Measurements from ENCODE around the gene LRRC74A. TPM values are rescaled to one million over a fixed set of nuclear protein-coding genes. Genes with fewer than 3 reads are reported as not detected.

LRRC74A gene
- total RNA-seq, 1 donor from 2014 or later, result not detected

- DNase-seq, result peak; percentile 60
Observed at GRCh38 chr14:76810953-76811400, 15.2 kb upstream of the LRRC74A start.

GRCh38 chr14:76811561-76811960, 14.6 kb upstream of the LRRC74A start:
- peak; percentile 44 for DNase-seq

DNA sequence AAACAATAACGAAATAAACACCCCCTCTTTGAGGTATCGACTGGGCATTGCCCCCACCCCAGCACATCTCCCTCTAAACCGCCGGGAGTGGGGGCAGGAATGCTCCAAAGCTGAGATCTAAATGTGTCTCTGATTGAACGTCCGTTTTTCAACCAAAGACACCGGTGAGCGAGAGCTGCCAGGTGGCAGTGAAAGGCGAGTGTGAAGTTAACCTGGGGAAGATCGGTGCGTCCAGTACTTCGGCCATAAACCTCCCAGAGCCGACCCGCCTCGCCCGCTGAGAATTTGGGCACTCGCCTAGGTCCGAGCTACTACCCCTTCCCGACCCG, 14.2 kb upstream of the LRRC74A start:
- peak; percentile 26 for DNase-seq

DNA sequence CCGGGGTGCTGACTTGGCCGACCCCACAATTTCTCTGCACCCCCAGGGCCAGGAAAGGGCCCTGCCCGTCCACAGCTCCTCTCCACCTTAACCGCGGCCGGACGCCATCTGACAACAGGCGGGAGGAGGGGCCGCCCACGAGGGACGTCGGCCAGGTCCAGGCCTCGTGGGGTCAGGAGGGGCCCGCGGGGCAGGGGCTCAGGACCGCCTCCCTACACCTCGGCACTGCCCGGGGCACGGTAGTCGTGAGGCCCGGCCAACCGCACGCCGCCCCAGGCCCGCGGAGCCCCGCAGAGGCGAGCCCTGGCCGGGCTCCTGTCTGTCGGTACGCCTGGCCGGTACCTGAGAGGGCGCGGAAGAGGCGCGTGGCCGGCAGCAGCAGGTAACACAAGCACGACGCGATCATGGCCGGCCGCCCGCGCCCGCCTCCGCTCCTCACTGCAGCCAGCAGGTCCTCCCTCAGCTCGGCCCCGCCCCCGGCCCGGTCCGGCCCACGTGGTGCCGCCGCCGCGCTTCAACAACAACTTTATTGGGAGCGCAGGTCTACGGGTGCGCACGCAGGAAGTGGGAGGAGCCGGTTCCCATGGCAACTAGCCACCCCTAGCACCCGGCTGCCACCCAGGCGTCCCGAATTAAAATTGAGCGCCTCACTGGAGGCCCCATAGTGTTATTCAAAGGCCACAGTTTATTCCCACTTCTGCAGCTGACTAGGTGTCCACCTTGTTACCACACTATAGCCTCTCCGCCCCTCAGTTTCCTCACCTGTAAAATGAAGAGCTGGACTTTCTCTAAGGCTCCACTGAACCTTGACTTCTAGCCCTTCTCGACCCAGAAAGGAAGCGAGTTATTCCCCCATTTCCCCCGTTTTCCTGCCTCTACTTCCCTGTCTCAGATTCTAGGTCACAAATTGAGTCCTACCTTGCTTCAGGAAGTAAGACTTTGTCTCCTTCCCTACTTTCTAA, 13.5 kb upstream of the LRRC74A start, which contains the start of gene ANGEL1:
ANGEL1 (minus strand) TSS at position 461 of the 962 bp plus-strand sequence; CDS start at position 406, 55 bp downstream.
- peak; percentile 96 for DNase-seq

DNA sequence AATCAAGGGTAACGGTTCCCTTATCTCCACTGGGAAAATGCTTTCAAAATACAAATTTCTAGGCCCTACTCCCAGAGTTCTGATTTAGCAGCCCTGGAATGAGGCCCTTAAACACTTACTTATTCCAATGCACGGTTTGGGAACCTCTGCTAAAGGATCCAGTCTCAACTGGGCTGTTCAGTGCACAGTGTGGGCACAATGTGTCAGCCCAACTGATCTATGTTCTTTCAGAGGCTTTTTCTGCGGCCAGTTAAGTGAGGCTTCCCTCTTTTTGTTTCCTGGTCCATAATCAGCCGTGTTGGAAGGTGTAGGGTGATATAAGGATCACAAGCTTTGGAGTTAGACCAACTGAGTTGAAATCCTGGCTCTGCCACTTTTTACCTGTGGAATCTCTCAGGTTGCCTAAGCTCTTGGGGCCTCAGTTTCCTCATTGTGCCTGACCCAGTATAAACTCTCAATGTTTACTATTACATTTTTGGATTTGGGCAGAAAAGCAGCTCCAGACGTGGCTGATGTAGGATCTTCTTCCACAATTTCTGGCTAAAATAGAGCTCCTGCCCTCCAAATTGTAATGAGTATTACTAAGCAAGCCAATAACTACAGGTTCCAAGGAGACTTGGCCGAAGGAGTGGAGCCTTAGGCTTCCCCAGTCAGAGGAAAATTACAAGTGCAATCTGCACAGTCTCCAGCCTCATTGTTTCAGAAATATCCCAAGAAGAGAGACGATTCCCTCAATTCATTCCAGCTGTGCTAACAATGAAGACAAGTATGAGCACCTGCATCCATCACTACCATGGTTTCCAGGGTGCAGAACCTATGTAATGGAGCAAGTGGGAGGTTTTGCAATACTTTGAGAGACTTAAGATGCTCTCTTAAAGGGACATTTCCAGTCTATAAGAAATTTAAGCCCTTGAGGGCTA, 11.2 kb upstream of the LRRC74A start:
- no peak for DNase-seq

DNA sequence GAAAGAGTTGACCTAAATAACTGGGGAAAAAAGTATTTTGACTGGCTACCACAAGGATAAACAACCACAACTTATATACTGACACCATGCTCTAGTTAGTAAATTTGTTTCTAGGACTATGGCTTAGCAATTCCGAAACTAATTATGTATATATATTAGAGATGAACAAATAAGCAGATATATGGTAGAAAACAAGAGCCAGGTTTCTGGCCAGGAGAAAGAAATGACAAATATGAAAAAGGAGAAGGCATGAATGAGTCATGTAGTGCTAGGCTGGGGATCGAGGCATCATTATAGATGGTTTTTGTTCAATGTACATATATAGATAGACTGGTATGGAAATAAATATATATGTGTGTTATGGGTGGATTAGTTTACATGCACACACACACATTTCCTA, 5.5 kb upstream of the LRRC74A start:
- DNase-seq, result no peak

DNA sequence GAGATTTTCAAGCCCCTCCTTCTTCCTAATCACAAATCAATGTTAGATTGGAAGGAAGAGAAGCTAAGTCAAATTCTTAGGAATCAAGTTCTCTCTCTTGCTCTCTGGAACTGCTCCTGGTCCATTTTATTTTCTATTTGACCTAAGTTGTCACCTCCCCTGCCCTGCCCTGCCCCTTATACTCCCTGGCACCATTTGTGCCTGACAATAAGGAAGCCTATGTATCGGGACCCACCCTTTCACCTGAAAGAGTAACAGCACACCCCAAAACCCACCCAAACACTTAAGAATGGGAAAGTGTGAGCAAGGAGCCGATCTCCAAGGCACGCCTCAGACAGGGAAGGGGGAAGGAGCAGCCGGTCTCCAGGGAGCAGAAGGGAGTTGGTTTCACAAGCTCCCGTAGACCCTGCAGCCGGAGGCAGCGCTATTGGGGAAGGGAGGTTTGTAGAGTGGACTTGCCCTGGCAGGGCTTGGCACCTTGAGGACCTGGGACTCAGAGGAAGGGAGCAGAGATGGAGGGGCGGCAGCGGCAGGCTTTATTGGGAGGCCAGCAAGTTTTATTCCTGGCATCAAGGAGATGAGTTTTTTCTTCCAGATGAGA, 1.6 kb downstream of the LRRC74A start:
- no peak for DNase-seq

GRCh38 chr14:76828339-76829012, 2.3 kb downstream of the LRRC74A start:
- DNase-seq, result no peak

DNA sequence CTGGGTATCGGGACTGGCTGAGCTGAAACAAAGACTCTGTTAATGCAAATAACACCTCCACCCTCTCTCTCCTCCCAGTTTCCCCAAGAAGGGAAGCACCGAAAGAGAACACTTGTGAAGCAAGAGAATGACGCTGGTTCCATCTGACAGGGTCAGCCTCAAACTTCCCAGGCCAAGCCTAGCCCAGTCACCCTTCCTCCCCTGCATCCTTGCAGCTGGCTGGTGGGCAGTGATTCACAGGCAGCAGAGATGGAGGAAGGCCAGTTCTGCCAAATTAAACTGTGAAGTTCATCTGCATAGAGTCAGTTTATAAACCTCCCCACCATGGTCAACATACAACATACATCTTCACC, 2.8 kb downstream of the LRRC74A start:
- DNase-seq, result peak; percentile 30

GRCh38 chr14:76829650-76830421, 3.6 kb downstream of the LRRC74A start:
- DNase-seq, result peak; percentile 13

DNA sequence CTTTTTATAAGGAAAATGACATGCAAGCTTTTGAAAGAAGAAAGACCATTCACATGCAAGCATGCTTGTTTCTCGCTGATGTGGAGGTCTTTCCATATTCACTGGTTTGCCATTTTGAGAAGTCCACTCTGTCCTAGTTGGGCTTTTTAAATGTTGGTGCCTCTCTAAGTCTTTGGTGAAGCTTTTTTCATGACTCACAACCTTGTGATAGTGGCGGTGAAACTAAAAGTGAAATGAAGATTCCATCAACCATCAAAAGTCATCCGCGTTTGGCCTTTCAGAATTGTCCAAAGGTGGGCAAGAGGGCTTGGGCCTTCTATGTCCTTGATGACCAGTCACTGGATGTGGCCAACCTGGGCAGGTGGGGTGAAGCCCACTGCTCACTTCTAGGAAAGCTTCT, 4.3 kb downstream of the LRRC74A start:
- DNase-seq, result no peak

DNA sequence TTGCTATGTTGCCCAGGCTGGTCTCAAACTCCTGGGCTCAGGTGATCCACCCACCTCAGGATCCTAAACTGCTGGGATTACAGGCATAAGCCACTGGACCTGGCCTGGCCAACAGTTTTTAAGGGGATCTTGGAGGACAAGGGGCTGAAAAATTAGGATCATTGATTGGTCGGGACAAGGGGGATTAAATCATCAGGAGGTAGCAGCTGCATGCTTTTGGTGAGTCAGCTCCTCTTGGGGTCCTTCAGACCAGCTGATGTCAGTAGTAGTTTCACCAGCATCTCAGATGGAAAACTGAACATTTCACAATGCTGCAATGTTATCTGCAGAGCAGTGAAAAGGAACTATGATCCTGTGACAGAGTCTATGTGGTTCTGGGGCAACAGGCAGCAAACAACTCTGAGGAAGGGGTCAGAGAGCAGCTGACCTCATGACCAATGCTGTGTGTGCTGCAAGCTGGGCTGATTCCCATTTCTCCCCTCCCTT, 6.3 kb downstream of the LRRC74A start:
- DNase-seq, result no peak

GRCh38 chr14:76833011-76833410, 6.8 kb downstream of the LRRC74A start:
- DNase-seq, result no peak

DNA sequence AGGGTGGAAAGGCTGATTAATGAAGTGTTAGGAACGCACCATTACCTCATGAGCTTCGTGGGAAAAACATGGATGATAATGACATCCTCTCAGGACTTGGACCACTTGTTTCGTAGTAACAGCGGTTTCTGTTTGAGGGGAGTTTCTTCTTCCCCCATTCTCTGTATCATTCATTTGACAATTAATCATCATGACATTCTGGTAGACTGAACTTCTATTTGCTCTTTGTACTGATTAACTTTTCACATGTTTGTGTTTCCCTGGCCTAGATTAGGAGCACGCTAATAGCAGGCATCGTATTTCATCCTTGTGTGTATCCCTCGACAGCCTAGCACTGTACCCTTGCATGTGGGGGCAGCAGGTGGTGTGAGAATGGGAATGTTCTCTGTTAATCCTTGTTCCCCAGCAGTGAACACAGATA, 8.0 kb downstream of the LRRC74A start:
- no peak for DNase-seq

DNA sequence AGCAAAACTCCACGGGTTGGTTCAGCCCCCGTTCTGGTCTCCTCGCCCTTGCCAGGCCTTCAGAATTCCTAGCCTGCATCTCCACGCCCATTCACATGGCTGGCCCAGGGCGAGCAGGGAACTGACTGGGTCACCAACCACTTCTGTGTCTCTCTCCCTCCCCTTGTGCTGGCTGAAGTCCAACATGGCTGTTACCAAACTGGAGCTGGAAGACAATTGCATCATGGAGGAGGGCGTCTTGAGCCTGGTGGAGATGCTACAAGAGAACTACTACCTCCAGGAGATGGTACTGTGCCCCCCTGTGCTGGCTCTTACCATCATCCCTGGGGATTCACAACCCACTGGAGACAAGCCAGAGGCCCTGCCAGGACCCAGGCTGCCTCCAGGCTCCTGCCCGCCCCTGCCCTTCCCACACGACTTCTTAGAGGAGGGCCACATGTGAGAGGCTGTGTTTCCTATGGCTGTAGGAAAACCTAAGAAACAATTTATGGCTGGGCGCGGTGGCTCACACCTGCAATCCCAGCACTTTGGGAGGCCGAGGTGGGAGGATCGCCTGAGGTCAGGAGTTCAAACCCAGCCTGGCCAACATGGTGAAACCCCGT, 9.9 kb downstream of the LRRC74A start:
- DNase-seq, result no peak

DNA sequence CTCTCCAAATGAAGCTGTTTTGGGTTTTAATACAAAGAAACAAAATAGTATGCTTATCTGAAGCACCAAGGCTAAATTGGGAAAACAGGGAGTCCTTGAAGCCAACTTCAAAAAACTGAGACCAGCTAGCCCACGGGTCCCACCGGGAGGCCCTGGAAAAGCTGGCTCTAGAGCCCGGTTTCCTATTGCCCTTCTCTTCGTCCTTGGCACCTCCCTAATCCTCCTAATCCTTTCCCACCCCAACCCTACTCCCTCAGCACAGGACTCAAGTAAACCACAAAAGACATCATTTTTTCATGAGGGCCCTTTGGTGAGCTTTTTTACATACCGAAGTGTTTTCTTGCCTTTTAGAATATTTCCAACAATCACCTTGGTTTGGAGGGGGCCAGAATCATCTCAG, 11.3 kb downstream of the LRRC74A start:
- no peak for DNase-seq

DNA sequence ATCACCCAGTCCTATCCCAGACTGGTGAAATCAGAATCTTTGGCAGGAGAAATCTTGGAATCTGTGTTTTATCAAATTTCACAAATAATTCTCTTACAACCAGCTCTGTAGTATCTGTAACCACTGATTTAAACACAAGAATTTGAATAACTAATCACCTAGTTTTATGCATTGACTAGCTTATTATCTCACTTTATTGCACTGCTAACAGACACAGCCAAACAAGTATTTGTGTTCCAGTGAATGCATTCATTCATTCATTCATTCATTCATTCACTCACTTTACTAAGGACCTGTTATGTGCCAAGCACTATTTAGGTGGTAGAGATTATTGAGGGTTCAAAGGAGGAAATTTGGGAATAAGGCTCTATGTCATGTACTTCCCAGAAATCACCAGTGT, 16.2 kb downstream of the LRRC74A start:
- DNase-seq, result no peak

- DNase-seq, result peak; percentile 93
Observed at GRCh38 chr14:76844223-76844622, 18.0 kb downstream of the LRRC74A start.

DNA sequence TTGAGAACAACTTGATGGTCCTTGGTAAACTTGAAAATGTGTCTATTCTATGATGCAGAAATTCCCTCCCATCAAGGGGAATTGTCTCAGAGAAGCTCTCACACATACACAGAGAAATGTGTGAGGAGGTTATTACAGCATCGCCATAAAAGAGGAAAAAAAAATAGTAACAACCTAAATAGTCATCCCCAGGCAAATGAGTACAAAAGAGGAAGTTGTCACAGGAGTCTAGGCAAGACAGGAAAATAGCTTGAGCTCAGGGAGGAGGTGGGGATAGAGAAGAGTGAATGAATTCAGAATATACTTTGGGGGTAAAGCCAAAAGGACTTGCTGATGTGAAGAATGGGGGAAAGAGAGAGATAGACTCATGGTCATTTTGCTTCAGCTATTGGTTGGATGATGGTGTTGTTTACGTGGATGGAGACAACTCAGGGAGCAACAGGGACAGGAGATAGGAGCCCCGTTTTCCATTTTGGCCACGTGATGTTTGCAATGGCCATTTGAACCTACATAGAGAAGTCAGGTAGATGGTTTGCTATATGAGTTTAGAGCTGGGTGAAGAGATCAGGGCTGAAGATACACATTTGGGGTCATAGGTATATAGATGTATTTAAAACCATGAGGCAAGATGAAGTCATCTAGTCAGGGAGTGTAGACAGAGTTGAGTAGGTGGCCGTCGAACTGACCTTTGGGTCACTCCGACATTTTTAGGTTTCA, 20.3 kb downstream of the LRRC74A start:
- no peak for DNase-seq

DNA sequence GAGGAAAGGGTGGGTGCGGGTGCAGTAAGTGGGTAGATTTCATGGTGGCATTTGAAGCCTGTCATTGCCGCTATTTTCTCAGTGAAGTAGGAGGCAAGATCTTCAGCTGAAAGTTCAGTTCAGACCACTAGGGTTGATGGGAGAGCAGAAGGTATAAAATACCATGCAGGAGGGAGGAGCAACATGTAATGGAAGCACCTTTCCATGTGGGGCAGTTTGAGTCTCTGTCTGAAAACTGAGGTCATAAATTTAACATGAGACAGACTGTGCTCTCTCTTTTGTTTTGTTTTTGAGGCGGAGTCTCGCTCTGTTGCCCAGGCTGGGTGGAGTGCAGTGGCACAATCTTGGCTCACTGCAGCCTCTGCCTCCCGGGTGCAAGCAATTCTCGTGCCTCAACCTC, 22.7 kb downstream of the LRRC74A start:
- DNase-seq, result no peak

Measured in dermis blood vessel endothelial cell (primary cell).